ENCODE data around the gene ZNF738.

The ZNF738 gene

GRCh38 chr19:21362291-21362690 is 3.5 kb downstream of the ZNF738 start:
- H3K4me3 ChIP-seq (ENCODE audit: insufficient read length, low read depth), result no peak overlapping the region
- peaks cover 66% of the 10 kb centered on the region for H3K36me3 ChIP-seq (ENCODE audit: insufficient read depth, insufficient read length, low read length)
- H3K9me3 ChIP-seq (ENCODE audit: insufficient read depth, low read length), result no peaks in the 10 kb centered on the region
- no peak overlapping the region for H3K9ac ChIP-seq (ENCODE audit: insufficient read length, low read depth)
- no peaks in the 10 kb centered on the region for H3K4me1 ChIP-seq (ENCODE audit: insufficient read depth, insufficient read length)
- TF ChIP-seq ZNF274 (IDR thresholded peaks at IDR 0.05; ENCODE audit: low read depth, low read length) (no peak), SUZ12 (IDR thresholded peaks at IDR 0.05; ENCODE audit: extremely low read depth, insufficient read depth, insufficient read length) (no peak), YY1 (IDR thresholded peaks at IDR 0.05; ENCODE audit: insufficient read depth, insufficient read length) (no peak)
- H3K27me3 ChIP-seq (ENCODE audit: insufficient read depth, insufficient read length), result no peaks in the 10 kb centered on the region
- no peak for DNase-seq (ENCODE audit: low read depth, low spot score)

- Histone ChIP-seq H3K4me1 (ENCODE audit: insufficient read depth, insufficient read length) (no peaks in the 10 kb centered on the region), H3K9me3 (ENCODE audit: insufficient read depth, low read length) (peaks cover 100% of the 10 kb centered on the region), H3K4me3 (ENCODE audit: insufficient read length, low read depth) (no peak overlapping the region), H3K27me3 (ENCODE audit: insufficient read depth, insufficient read length) (no peaks in the 10 kb centered on the region), H3K9ac (ENCODE audit: insufficient read length, low read depth) (no peak overlapping the region), H3K36me3 (ENCODE audit: insufficient read depth, insufficient read length, low read length) (peaks cover 16% of the 10 kb centered on the region)
- no peak for DNase-seq (ENCODE audit: low read depth, low spot score)
- TF ChIP-seq YY1 (IDR thresholded peaks at IDR 0.05; ENCODE audit: insufficient read depth, insufficient read length) (no peak), ZNF274 (IDR thresholded peaks at IDR 0.05; ENCODE audit: low read depth, low read length) (peak; percentile 75)
Observed at GRCh38 chr19:21383980-21384582, 25.3 kb downstream of the ZNF738 start.

- Histone ChIP-seq H3K36me3 (ENCODE audit: insufficient read depth, insufficient read length, low read length) (peaks cover 29% of the 10 kb centered on the region), H3K9ac (ENCODE audit: insufficient read length, low read depth) (no peak overlapping the region), H3K9me3 (ENCODE audit: insufficient read depth, low read length) (peaks cover 3% of the 10 kb centered on the region; the same call in 1 of the 2 replicates), H3K4me1 (ENCODE audit: insufficient read depth, insufficient read length) (no peaks in the 10 kb centered on the region), H3K27me3 (ENCODE audit: insufficient read depth, insufficient read length) (no peaks in the 10 kb centered on the region), H3K4me3 (ENCODE audit: insufficient read length, low read depth) (no peak overlapping the region)
- no peak for TF ChIP-seq YY1 (IDR thresholded peaks at IDR 0.05; ENCODE audit: insufficient read depth, insufficient read length)
- no peak for TF ChIP-seq ZNF274 (IDR thresholded peaks at IDR 0.05; ENCODE audit: low read depth, low read length)
- no peak for TF ChIP-seq SUZ12 (IDR thresholded peaks at IDR 0.05; ENCODE audit: extremely low read depth, insufficient read depth, insufficient read length)
- DNase-seq (ENCODE audit: low read depth, low spot score), result no peak
Observed at GRCh38 chr19:21396121-21396520, 37.3 kb downstream of the ZNF738 start.

- DNase-seq (ENCODE audit: low read depth, low spot score), result peak; percentile 95
- TF ChIP-seq SUZ12 (IDR thresholded peaks at IDR 0.05; ENCODE audit: extremely low read depth, insufficient read depth, insufficient read length) (no peak), ZNF274 (IDR thresholded peaks at IDR 0.05; ENCODE audit: low read depth, low read length) (no peak), YY1 (IDR thresholded peaks at IDR 0.05; ENCODE audit: insufficient read depth, insufficient read length) (no peak)
- no peaks in the 10 kb centered on the region for H3K4me1 ChIP-seq (ENCODE audit: insufficient read depth, insufficient read length)
- H3K4me3 ChIP-seq (ENCODE audit: insufficient read length, low read depth), result peak within 1 kb of the TSS; percentile 96
- H3K9ac ChIP-seq (ENCODE audit: insufficient read length, low read depth), result peak within 1 kb of the TSS; percentile 95
- H3K36me3 ChIP-seq (ENCODE audit: insufficient read depth, insufficient read length, low read length), result peaks cover 29% of the 10 kb centered on the region
- H3K27me3 ChIP-seq (ENCODE audit: insufficient read depth, insufficient read length), result no peaks in the 10 kb centered on the region
- H3K9me3 ChIP-seq (ENCODE audit: insufficient read depth, low read length), result peaks cover 3% of the 10 kb centered on the region; the same call in 1 of the 2 replicates
Observed at GRCh38 chr19:21396893-21397572, 38.2 kb downstream of the ZNF738 start, which contains the start of gene ZNF493. Gene ZNF493 (plus strand): TSS chr19:21397133. CDS start chr19:21397238, 105 bp downstream.

- no peaks in the 10 kb centered on the region for H3K27me3 ChIP-seq (ENCODE audit: insufficient read depth, insufficient read length)
- TF ChIP-seq YY1 (IDR thresholded peaks at IDR 0.05; ENCODE audit: insufficient read depth, insufficient read length), result no peak
- no peak for TF ChIP-seq ZNF274 (IDR thresholded peaks at IDR 0.05; ENCODE audit: low read depth, low read length)
- no peak for TF ChIP-seq SUZ12 (IDR thresholded peaks at IDR 0.05; ENCODE audit: extremely low read depth, insufficient read depth, insufficient read length)
- no peak overlapping the region for H3K4me3 ChIP-seq (ENCODE audit: insufficient read length, low read depth)
- no peak for DNase-seq (ENCODE audit: low read depth, low spot score)
- no peaks in the 10 kb centered on the region for H3K4me1 ChIP-seq (ENCODE audit: insufficient read depth, insufficient read length)
- peaks cover 42% of the 10 kb centered on the region for H3K36me3 ChIP-seq (ENCODE audit: insufficient read depth, insufficient read length, low read length)
- H3K9me3 ChIP-seq (ENCODE audit: insufficient read depth, low read length), result peaks cover 3% of the 10 kb centered on the region; the same call in 1 of the 2 replicates
- no peak overlapping the region for H3K9ac ChIP-seq (ENCODE audit: insufficient read length, low read depth)
Observed at GRCh38 chr19:21398851-21399250, 40.1 kb downstream of the ZNF738 start.

- Histone ChIP-seq H3K4me1 (ENCODE audit: insufficient read depth, insufficient read length) (no peaks in the 10 kb centered on the region), H3K9me3 (ENCODE audit: insufficient read depth, low read length) (peaks cover 3% of the 10 kb centered on the region; the same call in 1 of the 2 replicates), H3K4me3 (ENCODE audit: insufficient read length, low read depth) (no peak overlapping the region), H3K9ac (ENCODE audit: insufficient read length, low read depth) (no peak overlapping the region), H3K36me3 (ENCODE audit: insufficient read depth, insufficient read length, low read length) (peaks cover 68% of the 10 kb centered on the region), H3K27me3 (ENCODE audit: insufficient read depth, insufficient read length) (no peaks in the 10 kb centered on the region)
- no peak for TF ChIP-seq SUZ12 (IDR thresholded peaks at IDR 0.05; ENCODE audit: extremely low read depth, insufficient read depth, insufficient read length)
- no peak for TF ChIP-seq ZNF274 (IDR thresholded peaks at IDR 0.05; ENCODE audit: low read depth, low read length)
- no peak for TF ChIP-seq YY1 (IDR thresholded peaks at IDR 0.05; ENCODE audit: insufficient read depth, insufficient read length)
- DNase-seq (ENCODE audit: low read depth, low spot score), result no peak
Observed at GRCh38 chr19:21402303-21402985, 43.6 kb downstream of the ZNF738 start.

- DNase-seq (ENCODE audit: low read depth, low spot score), result no peak
- Histone ChIP-seq H3K27me3 (ENCODE audit: insufficient read depth, insufficient read length) (no peaks in the 10 kb centered on the region), H3K9me3 (ENCODE audit: insufficient read depth, low read length) (peaks cover 31% of the 10 kb centered on the region)
Observed at GRCh38 chr19:21410166-21410565, 51.4 kb downstream of the ZNF738 start.

More at GRCh38 chr19:21410166-21410565, 51.4 kb downstream of the ZNF738 start:
- no peak for TF ChIP-seq ZNF274 (IDR thresholded peaks at IDR 0.05; ENCODE audit: low read depth, low read length)
- TF ChIP-seq YY1 (IDR thresholded peaks at IDR 0.05; ENCODE audit: insufficient read depth, insufficient read length), result no peak
- TF ChIP-seq SUZ12 (IDR thresholded peaks at IDR 0.05; ENCODE audit: extremely low read depth, insufficient read depth, insufficient read length), result no peak
- H3K4me3 ChIP-seq (ENCODE audit: insufficient read length, low read depth), result no peak overlapping the region
- peaks cover 69% of the 10 kb centered on the region for H3K36me3 ChIP-seq (ENCODE audit: insufficient read depth, insufficient read length, low read length)
- H3K4me1 ChIP-seq (ENCODE audit: insufficient read depth, insufficient read length), result no peaks in the 10 kb centered on the region
- no peak overlapping the region for H3K9ac ChIP-seq (ENCODE audit: insufficient read length, low read depth)
